GM21526 (cell line): ENCODE results near the gene CD200.
"Not testable (repeated sequence)": the region's sequence is repeated elsewhere in the genome, so short reads cannot be mapped to it uniquely, and the experiment has no call there.

Experiments
- ATAC-seq: cut with Tn5 transposase; IDR thresholded peaks from one replicate; pipeline ENCODE4 v1.9.1; 2021; ENCODE audit warnings: moderate library complexity; ENCODE audit not compliant: unreplicated experiment, low FRiP score

The CD200 gene

GRCh38 chr3:112354642-112355306, 21.8 kb downstream of the CD200 start:
- no peak for ATAC-seq

GRCh38 chr3:112355307-112355687, 22.3 kb downstream of the CD200 start:
- ATAC-seq = no peak

- ATAC-seq = no peak
These were observed 25.2 kb downstream of the CD200 start for GRCh38 chr3:112357930-112358780.

GRCh38 chr3:112360561-112360960, 27.6 kb downstream of the CD200 start:
- no peak for ATAC-seq

- no peak for ATAC-seq
These were observed 29.3 kb downstream of the CD200 start for GRCh38 chr3:112362221-112362620.

GRCh38 chr3:112364291-112364690, 31.3 kb downstream of the CD200 start:
- ATAC-seq = no peak

GRCh38 chr3:112365035-112365434, 32.1 kb downstream of the CD200 start:
- ATAC-seq = no peak

- ATAC-seq = no peak
These were observed 32.7 kb downstream of the CD200 start for GRCh38 chr3:112365636-112366035.

- no peak for ATAC-seq
These were observed 33.6 kb downstream of the CD200 start for GRCh38 chr3:112366522-112366921.

GRCh38 chr3:112371569-112371968, 38.6 kb downstream of the CD200 start:
- no peak for ATAC-seq

- no peak for ATAC-seq
These were observed 39.4 kb downstream of the CD200 start for GRCh38 chr3:112372396-112372795.

- no peak for ATAC-seq
These were observed 40.5 kb downstream of the CD200 start for GRCh38 chr3:112373476-112373875.

- no peak for ATAC-seq
These were observed 41.0 kb downstream of the CD200 start for GRCh38 chr3:112373924-112374323.

GRCh38 chr3:112374333-112374734, 41.4 kb downstream of the CD200 start:
- ATAC-seq = no peak

GRCh38 chr3:112375117-112375516, 42.2 kb downstream of the CD200 start:
- ATAC-seq = no peak

GRCh38 chr3:112376241-112376911, 43.4 kb downstream of the CD200 start:
- ATAC-seq = no peak

- no peak for ATAC-seq
These were observed 44.0 kb downstream of the CD200 start for GRCh38 chr3:112376992-112377391.

- ATAC-seq = no peak
These were observed 44.7 kb downstream of the CD200 start for GRCh38 chr3:112377568-112378071.

- ATAC-seq = not testable (repeated sequence)
These were observed 45.4 kb downstream of the CD200 start for GRCh38 chr3:112378347-112378746.

GRCh38 chr3:112379020-112379690, 46.2 kb downstream of the CD200 start:
- ATAC-seq = no peak
